GM12873 (cell line): Measurements from ENCODE around the gene PCAT7.

Source experiments
- CTCF ChIP-seq: IDR thresholded peaks from 2 replicates; pipeline ENCODE4 v1.5.1; 2012; ENCODE audit warnings: low read depth, mild to moderate bottlenecking, moderate library complexity, low read length, control low read depth; ENCODE audit not compliant: insufficient read depth; ENCODE audit errors: missing control alignments

The PCAT7 gene

DNA sequence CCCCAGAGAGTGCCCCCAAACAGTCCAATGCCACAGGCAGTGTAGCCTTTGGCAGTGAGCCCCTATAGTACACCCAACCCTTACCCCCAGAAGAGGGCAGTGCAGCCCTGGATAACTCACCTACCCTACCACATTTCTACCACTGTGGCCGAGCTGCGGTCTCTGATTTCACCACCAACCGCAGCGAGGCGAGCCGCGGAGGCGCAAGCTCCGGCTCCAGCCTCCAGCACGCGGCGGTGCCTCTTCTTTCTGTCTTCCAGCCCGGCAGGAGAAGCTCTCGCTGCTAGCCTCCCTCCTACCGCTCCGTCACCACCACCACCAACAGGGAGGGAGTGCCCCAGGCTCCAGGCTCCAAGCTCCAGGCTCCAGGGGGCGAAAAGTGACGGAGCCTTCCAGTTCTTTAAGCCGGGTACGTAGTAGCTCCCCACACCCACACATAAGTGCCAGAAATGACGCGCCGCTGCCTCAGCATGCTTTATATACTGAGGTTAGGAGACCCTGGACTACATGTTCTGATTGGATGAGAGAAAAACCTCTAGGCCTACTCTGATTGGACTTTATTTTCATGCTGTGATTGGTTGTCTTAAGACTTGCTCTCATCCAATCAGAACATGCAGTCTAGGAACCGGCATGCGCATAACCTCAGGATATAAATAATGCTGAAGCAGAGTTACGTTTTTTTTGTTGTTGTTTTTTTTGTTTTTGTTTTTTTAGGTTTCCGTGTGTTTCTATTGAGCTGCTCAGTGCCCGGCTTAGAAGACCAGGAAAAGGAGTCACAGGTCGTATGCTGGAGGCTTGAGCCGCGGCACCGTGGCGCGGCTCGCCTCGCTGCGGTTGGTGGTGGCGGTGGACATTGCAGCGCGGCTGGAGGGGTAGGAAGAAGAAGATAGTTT lies at the start of gene PCAT7:
Gene PCAT7, plus strand, starts transcription at position 645 of the 893 bp plus-strand sequence.
- TF ChIP-seq CTCF: peak; percentile 59

DNA sequence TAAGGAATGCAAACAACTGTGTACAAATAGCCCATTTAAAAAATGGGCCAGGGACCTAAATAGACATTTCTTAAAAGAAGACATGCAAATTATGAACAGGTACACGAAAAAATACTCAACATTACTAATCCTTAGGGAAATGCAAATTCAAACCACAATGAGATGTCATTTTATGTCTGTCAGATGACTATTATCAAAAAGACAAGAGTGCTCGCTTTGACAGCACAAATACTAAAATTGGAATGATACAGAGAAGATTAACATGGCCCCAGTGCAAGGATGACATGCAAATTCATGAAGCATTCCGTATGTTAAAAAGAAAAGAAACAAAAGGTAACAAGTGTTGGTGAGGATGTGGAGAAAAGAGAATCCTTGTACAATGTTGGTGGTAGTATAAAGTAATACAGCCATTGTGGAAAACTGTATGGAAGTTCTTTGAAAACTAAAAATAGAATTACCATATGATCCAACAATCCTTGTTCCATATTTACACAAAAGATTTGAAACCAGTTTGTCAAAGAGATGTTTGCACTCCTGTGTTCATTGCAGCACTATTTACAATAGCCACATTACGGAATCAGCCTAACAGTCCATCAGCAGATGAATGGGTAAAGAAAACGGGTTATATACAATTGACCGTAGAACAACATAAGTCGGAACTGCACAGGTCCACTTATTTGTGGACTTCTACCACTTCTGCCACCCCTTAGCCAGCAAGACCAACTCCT lies 47.2 kb upstream of the PCAT7 start:
- TF ChIP-seq CTCF: no peak

- TF ChIP-seq CTCF: no peak
Measured at GRCh38 chr9:94511134-94511954, 43.5 kb upstream of the PCAT7 start.

DNA sequence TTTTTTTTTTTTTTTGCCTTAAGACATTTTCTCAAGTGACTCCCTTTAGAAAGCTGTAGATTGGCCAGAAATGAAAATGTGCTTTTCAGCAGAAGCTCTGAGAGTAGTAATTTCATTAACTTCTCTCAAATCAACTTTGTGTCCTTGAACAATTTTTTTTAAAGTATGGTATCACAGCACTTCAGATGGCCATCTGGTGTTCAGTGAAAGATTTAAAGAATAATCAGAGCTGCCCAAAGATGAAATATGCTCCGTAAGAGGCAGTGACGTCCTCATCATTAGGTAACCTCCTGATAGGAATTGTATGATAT lies 43.0 kb upstream of the PCAT7 start:
- TF ChIP-seq CTCF: no peak

GRCh38 chr9:94514722-94515121 lies 40.2 kb upstream of the PCAT7 start:
- TF ChIP-seq CTCF: no peak

DNA sequence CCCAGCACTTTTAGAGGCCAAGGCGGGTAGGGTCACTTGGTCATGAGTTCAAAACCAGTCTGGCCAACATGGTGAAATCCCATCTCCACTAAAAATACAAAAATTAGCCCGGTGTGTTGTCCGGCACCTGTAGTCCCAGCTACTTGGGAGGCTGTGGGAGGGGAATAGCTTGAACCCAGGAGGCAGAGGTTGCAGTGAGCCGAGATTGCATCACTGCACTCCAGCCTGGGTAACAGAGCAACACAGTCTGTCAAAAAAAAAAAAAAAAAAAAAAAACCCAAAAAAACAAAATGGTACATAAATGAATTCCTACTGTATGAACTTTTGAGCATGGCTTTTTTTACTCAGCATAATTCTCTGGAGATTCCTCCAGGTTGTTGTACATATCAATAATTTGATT lies 37.6 kb upstream of the PCAT7 start:
- no peak for TF ChIP-seq CTCF
